AML-193 (cell line): ENCODE results near the gene MEGF8.
"Not testable (repeated sequence)": the region's sequence is repeated elsewhere in the genome, so short reads cannot be mapped to it uniquely, and the experiment has no call there.

ENCODE experiments used
- DNase-seq, 2 experiments: peaks; one replicate each; lab custom pipeline; 2025; lab: John Stamatoyannopoulos, UW

MEGF8 gene

DNA sequence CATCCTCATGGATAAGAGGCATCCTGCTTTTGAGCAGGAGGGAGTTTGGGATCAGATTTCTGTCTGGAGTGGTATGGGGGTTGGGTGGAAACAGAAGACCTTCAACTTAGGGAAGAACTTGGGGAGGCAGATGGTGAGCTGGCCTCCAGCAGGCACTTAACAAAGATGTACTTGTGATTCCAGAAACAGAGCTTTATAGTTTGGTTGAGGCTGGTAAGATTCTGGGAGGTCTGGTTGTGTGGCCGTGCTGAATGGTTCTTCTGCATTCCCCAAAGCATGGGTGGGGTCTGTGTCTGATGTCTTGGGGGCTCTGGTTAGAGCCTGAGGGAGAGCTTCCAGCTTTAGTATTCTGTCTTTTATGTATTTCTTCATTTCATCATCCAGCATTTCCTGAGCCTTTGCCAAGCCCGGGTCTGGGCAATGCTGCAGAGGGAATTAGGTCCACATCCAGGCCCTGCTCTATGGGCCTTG, 4.8 kb downstream of the MEGF8 start:
- DNase-seq: no peak

DNA sequence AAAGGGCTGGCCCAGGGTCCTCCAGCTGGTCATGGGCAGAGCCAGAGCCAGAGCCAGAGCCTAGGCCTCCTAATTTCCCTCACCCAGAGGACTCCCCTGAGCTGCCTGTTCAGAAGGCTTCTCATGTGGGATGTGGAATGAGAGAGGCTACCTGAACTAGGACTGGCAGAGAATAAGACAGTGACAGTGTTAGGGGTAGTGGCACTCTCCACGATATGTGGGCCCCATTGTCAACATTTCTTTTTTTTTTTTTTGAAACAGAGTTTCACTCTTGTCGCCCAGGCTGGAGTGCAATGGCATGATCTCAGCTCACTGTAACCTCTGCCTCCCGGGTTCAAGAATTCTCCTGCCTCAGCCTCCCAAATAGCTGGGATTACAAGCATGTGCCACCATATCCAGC, 5.9 kb downstream of the MEGF8 start:
- not testable (repeated sequence) for DNase-seq

DNA sequence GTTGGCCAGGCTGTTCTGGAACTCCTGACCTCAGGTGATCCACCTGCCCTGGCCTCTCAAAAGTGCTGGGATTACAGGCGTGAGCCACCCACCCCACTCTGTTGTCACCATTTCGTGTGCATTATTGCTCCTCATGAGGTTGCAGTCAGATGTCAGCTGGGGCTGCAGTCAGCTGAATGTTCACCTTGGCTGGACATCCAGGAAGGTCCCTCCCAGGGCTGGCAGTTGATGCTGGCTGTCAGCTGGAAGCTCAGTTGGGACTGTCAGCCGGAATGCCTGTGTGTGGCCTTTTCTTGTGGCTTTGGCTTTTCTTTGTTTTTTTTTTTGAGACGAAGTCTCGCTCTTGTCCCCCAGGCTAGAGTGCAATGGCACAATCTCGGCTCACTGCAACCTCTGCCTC, 6.6 kb downstream of the MEGF8 start:
- no peak for DNase-seq

DNA sequence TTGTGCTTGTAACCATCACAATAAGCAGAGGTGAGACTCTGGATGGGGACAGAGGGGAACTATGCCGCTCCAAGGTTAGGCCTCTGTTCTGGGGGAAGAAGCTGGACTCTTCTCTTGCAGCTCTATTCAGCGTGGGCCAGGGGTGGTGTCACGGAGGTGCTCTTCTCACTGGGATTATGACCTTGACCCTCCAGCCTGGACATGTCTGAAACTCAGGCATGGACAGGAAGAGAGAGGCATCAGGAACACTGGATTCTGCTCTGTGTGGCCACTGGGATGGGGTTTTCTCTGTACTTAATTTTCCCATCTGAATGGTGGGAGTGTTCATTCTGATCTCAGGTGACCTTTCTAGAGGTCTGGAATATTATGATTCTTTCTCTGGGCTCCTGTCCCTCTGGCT, 7.6 kb downstream of the MEGF8 start:
- no peak for DNase-seq

DNA sequence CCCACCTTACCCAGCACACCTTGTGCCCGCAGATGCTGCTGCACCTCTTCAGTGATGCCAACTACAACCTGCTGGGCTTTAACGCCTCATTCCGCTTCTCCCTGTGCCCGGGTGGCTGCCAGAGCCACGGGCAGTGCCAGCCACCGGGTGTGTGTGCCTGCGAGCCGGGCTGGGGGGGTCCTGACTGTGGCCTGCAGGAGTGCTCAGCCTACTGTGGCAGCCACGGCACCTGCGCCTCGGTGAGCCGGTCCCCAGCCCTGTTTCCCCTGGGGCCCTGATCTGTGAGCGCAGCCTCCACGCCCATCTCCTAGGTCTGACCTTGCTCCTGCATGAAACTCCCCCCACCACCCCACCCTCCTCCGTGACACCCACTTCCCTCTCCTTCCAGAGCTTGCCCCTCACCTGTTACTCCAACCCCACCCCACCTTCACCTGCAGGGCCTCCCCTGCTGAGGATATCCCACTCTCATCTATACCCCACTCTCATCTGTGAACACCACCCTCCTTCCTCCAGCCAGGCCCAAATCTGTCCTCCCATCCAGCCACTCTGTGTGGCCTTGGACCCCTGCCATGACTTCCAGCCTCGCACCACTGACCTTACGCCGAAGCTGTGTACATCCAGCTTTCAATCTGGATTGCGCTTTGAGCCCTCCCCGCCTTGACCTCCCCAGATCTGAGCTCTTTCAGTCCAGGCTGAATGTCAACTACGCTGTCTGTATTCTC, 8.7 kb downstream of the MEGF8 start:
- DNase-seq: no peak

DNA sequence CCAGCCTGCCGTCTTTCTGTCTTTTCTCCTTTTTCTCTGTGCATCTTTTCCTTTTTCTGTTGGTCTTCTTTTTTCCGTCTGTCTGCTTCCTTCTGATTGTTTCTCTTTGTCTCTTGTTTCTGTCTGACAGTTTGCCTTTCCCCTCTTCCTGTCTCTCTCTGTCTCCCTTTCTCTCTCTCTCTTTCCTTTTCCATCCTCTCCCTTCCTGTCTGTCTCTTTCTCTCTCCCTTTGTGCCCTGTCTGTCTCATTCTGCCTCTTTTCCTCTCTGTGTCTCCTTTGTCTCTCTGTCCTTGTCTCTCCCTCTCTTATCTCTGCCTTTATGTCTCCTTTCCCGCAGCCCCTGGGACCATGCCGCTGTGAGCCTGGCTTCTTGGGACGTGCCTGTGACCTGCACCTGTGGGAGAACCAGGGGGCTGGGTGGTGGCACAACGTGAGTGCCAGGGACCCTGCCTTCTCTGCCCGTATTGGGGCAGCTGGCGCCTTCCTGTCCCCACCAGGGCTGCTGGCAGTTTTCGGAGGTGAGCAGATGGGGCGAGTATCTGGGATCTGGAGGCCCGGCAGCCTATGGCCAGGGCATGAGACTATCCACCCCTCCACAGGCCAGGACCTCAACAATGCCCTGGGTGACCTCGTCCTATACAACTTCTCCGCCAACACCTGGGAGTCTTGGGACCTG, 9.4 kb downstream of the MEGF8 start:
- DNase-seq: no peak

DNA sequence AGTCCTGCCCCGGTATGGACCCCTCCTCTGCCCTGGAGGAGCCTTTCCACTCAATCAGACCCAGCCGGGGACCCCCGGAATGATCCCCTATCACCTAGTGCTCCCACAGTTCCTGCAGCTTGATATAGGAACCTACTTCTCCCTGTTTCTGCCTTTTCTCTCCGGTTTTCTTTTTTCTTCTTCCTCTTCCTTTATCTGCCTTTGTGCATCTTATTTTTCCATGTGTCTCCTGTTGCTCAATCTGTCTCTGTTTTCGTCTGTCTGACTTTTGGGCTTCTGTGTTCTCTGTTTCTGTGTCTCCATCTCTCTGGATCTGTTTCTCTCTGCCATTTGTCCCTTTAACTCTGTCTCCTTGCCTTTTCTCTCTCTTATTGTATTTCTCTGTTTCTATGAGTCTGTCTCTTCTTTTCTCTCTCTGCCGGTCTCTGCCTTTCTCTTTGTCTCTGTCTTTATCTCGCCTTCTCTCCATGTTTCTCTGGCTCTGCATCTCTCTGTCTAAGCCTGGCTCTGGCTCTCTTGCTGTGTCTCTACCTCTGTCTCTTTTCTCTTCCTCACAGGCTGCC, 10.0 kb downstream of the MEGF8 start:
- no peak for DNase-seq

DNA sequence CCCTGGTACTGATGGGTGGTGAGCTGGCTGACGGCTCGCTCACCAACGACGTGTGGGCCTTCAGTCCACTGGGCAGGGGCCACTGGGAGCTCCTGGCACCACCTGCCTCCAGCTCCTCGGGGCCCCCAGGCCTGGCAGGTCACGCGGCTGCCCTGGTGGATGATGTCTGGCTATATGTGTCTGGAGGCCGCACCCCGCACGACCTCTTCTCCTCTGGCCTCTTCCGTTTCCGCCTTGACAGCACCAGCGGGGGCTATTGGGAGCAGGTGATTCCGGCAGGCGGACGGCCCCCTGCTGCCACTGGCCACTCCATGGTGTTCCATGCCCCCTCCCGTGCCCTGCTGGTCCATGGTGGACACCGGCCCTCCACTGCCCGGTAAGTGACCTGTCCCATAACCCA, 10.5 kb downstream of the MEGF8 start:
- DNase-seq: no peak

DNA sequence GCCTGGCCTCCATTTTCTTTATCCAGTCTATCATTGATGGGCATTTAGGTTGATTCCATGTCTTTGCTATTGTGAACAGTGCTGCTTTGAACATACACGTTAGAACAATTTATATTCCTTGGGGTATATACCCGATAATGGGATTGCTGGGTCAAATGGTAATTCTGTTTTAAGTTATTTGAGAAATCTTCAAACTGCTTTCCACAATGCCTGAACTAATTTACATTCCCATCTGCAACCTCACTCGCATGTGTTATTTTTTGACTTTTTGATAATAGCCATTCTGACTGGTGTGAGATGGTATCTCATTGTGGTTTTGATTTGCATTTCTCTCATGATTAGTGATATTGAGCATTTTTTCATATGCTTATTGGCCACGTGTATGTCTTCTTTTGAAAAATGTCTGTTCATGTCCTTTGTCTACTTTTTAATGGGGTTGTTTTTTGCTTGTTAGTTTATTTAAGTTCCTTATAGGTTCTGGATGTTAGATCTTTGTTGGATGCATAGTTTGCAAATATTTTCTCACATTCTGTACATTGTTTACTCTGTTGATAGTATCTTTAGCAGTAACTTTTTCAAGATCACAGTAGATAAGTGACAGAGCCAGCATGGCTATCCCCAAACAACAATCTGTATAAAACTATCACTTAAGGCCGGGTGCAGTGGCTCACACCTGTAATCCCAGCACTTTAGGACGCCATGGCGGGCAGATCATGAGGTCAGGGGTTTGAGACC, 13.9 kb downstream of the MEGF8 start:
- not testable (repeated sequence) for DNase-seq

DNA sequence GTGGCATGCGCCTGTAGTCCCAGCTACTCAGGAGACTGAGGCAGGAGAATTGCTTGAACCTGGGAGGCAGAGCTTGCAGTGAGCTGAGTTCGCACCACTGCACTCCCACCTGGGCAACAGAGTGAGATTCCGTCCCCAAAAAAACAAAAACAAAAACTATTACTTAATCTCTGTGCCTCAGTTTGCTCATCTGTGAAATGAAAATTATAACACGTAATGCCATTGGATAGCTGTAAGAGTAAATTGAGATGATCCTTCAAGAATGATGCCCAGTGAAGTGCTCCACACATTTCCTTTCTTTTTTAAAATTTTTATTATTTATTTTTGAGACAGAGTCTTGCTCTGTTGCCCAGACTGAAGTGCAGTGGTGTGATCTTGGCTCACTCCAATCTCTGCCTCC, 14.5 kb downstream of the MEGF8 start:
- DNase-seq: not testable (repeated sequence)

DNA sequence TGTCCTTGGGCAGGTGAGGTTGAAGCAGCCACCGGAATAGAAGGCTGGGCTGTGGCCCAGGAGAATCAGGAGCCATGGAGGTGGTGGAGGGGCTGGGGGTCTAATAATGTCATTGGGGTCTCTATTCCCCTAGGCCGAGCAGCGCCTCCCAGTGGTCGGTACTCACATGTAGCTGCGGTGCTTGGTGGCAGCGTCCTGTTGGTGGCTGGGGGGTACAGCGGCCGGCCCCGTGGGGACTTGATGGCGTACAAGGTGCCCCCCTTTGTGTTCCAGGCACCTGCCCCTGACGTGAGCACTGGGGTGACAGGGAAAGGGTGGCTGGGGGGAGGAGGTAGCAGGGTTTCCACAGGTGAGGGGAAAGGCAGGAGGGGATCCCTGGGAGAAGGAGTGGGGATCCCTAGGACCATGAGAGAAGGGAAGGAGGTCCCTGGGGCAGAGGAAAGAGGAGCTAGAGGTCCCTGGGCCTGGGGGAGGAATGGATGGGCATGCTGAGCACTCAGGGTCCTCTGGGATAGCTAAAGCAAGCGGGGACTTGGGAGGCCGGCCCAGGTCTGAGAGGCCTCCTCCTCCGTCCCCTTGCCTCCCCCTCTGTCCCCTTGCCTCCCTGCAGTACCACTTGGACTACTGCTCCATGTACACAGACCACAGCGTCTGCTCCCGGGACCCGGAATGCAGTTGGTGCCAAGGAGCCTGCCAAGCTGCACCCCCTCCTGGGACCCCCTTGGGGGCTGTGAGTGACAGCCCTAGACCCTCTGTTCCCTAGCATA, 18.1 kb downstream of the MEGF8 start:
- no peak for DNase-seq

DNA sequence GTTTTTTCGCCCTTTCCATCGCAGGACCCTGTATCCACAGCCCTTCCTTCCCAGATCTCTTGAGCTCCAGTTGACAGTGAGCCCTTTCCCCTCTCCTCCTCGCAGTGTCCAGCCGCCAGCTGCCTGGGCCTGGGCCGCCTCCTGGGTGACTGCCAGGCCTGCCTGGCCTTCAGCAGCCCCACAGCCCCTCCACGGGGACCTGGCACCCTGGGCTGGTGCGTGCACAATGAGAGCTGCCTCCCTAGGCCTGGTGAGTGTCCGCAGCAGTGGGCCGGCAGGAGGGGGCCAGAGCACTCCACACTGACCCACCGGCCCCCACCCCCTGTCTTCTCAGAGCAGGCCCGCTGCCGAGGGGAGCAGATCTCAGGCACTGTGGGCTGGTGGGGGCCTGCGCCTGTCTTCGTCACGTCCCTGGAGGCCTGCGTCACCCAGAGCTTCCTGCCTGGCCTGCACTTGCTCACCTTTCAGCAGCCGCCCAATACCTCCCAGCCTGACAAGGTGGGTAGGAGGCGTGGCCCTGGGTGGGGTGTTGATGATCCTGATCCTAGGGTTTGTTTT, 19.0 kb downstream of the MEGF8 start:
- DNase-seq: no peak

DNA sequence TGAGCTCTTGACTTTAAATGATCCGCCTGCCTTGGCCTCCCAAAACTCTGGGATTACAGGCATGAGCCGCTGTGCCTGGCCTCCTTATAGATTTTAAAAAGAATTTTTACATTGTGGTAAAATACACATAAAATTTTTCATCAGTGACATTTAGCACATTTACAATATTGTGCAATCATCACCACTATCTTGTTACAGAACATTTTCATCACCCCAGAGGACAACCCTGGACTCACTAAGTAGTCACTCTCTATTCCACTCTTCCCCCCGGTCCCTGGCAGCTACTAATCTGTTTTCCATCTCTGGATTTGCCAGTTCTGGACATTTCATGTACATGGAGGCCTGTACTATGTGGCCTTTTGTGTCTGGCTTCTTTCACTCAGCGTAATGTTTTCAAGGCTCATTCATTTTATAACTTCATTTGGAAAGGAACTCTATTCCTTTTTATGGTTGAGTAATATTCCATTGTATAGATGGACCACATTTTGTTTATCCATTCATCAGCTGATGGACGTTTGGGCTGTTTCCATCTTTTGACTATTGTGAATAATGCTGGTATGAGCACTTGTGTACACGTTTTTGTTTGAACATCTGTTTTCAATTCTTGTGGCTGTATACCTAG, 19.9 kb downstream of the MEGF8 start:
- no peak for DNase-seq

DNA sequence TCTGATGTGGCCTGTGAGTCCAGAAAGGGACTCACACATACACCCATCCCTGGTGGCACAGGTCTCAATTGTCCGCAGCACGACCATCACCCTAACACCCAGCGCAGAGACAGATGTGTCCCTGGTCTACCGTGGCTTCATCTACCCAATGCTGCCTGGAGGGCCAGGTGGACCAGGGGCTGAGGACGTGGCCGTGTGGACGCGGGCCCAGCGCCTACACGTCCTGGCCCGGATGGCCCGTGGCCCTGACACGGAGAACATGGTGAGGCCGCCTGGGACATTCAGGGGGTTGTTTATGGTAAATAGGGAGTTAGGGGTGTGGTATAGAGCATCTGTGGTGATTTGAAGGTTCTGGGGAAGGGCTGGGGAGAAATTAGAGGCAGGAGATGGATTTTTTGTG, 22.8 kb downstream of the MEGF8 start:
- no peak for DNase-seq

DNA sequence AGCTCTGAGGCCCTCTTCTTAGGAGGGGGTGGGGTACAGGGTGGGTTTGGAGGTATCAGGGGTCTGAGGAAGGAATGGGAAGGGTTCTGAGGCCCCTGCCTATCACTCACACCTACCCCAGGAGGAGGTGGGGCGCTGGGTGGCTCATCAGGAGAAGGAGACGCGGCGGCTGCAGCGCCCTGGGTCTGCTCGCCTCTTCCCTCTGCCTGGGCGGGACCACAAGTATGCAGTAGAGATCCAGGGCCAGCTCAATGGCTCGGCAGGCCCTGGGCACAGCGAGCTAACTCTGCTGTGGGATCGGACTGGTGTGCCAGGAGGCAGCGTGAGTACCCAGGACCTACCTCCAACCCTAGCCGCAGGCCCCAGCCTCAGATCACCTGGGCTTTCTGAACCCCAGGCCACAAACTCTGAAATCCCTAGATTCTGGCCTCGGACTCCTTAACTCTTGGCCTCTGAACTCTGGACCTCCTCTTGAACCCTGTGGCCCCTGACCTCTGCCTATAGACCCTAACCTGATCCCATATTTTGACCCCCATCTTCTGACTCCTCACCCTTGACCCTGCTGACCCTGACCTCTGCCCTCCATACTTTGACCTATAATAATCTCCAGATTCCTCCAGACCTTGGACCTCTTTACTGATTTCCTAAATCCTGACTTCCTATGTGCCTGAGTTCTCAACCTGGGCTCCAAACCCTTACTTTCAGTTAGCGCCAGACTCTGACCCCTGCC, 24.1 kb downstream of the MEGF8 start:
- no peak for DNase-seq

DNA sequence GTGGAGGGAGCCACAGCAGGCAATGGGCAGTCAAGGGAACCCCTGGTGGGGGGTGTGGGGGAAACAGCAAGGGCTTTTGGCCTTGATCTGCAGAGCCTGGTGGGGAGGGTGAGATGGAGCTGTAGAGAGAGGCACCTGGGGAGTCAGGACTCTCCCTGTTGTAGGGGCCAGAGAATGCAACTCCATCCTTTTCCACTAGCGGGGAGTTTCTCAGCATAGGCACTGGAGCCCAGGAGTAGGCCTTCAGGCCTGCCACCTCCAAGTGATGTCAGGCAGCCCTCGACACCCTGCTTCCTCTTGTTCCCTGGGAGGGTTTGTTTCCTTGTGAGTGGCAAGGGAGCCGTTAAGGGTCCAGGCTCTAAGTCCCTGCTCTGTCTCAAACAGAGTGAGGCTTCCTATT, 25.0 kb downstream of the MEGF8 start:
- DNase-seq: no peak

DNA sequence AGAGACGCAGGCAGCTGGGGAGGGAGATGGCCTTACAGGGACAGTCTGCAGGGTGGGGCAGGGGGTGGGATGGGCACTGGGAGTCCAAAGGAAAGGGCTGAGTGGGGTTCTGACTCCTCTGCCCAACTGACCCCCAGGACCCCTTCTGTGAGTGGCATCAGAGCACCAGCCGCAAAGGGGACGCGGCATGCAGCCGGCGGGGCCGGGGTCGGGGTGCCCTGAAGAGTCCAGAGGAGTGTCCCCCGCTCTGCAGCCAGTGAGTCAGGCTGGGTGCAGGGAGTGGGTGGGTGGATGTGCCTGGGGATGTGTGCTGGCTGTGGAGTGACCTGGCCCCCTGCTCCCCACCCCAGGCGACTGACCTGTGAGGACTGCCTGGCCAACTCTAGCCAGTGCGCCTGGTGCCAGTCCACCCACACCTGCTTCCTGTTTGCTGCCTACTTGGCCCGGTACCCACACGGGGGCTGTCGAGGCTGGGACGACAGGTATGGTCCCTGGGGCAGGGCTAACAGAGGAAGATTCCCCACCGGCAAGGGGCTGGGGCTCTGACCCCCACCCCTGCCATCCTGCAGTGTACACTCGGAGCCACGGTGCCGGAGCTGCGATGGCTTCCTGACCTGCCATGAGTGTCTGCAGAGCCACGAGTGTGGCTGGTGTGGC, 25.8 kb downstream of the MEGF8 start:
- no peak for DNase-seq

DNA sequence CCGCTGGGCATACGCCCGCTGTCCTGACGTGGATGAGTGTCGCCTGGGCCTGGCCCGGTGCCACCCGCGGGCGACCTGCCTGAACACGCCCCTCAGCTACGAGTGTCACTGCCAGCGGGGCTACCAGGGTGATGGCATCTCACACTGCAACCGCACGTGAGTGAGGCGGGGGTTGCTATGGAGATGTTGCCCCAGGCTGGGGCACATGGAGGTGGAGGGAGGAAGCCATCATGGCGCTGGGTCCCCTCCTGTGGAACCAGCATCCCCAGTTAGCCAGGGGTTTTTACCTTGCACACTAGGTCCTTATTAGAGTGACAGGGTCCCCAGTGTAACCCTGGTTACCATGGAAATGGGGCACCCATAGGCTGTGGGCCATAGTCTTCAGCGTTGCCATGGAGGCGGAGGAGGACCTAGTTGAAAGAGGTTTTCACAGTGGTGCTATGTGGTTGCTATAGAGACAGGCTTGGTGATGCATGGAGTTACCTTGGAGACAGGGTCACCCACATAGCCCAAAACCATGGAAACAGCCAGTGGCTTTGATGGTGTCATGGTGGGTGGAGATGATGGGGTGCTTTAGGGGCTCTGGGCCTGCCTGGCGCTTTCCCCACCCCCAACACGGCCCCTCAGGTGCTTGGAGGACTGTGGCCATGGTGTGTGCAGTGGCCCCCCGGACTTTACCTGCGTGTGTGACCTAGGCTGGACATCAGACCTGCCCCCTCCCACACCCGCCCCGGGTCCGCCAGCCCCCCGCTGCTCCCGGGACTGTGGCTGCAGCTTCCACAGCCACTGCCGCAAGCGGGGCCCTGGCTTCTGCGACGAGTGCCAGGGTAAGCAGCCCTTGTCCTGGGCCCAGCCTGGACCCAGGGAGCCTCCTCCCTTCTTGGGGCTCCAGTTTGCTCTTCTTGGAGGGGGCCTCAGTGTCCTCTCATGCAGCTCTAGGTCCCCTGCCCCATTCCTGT, 27.1 kb downstream of the MEGF8 start:
- no peak for DNase-seq
